ENCODE measurements around the gene POU3F3. TPM values are rescaled to one million over a fixed set of nuclear protein-coding genes. Genes with fewer than 3 reads are reported as not detected.

Gene POU3F3
- polyA plus RNA-seq, 4 donors = 1.1 to 109 (median 95.0) TPM

- DNase-seq (ENCODE audit: low read depth in 4 of 4, low spot score in 3 of 4) = peak; percentile 46 to 69 (median 58)
Measured at GRCh38 chr2:104901037-104901881, 47.3 kb downstream of the POU3F3 start.

- DNase-seq (ENCODE audit: low read depth in 4 of 4, low spot score in 3 of 4) = no peak
Measured at GRCh38 chr2:104902317-104902716, 48.4 kb downstream of the POU3F3 start.

Other genes starting within 250 kb of the POU3F3 start
- 10 to 100 TPM; 30.7 to 59.6 (median 54.4) TPM for gene MRPS9, start 184.0 kb downstream of the POU3F3 start, polyA plus RNA-seq (ENCODE audit: insufficient read length in 4 of 4)

Data from left renal pelvis (tissue), 4 donors.